ENCODE data around the gene SLC12A8.

The SLC12A8 gene

GRCh38 chr3:125187599-125187910 lies 25.0 kb downstream of the SLC12A8 start:
- H3K9me2 ChIP-seq (replicated peaks; ENCODE audit: insufficient read depth, low read length): no peaks in the 10 kb centered on the region
- H3F3A ChIP-seq (ENCODE audit: insufficient read depth, low read length): no peaks in the 10 kb centered on the region
- no peak overlapping the region for H2AFZ ChIP-seq (ENCODE audit: low read length)
- no peaks in the 10 kb centered on the region for H3K79me2 ChIP-seq (ENCODE audit: low read length)
- no peak for TF ChIP-seq EZH2phosphoT487 (IDR thresholded peaks at IDR 0.05; ENCODE audit: low read length)
- no peak for TF ChIP-seq EZH2 (optimal IDR thresholded peaks at IDR 0.05; ENCODE audit: low read depth, low read length)
- TF ChIP-seq CTCF (IDR thresholded peaks at IDR 0.05; ENCODE audit: low read length): no peak
- no peaks in the 10 kb centered on the region for H3K27me3 ChIP-seq (replicated peaks; ENCODE audit: insufficient read depth, low read length)
- no peak overlapping the region for H3K9ac ChIP-seq (ENCODE audit: low read length)
- H3K9me3 ChIP-seq (replicated peaks; ENCODE audit: insufficient read depth, low read length): no peaks in the 10 kb centered on the region
- DNase-seq: no peak
- no peak overlapping the region for H3K4me2 ChIP-seq (ENCODE audit: low read depth, low read length)
- no peaks in the 10 kb centered on the region for H3K4me1 ChIP-seq (ENCODE audit: low read length)
- no peaks in the 10 kb centered on the region for H3K36me3 ChIP-seq (replicated peaks; ENCODE audit: insufficient read depth, low read length)
- H3K27ac ChIP-seq (ENCODE audit: low read length): no peak overlapping the region
- no peak overlapping the region for H3K4me3 ChIP-seq (ENCODE audit: low read length)
- H4K20me1 ChIP-seq (ENCODE audit: insufficient read depth, low read length): no peaks in the 10 kb centered on the region

GRCh38 chr3:125186800-125187598 lies 25.5 kb downstream of the SLC12A8 start:
- Histone ChIP-seq H3K9me3 (replicated peaks; ENCODE audit: insufficient read depth, low read length) (no peaks in the 10 kb centered on the region), H3K79me2 (ENCODE audit: low read length) (no peaks in the 10 kb centered on the region), H2AFZ (ENCODE audit: low read length) (no peak overlapping the region), H3K4me2 (ENCODE audit: low read depth, low read length) (no peak overlapping the region), H3K27me3 (replicated peaks; ENCODE audit: insufficient read depth, low read length) (no peaks in the 10 kb centered on the region), H3K4me1 (ENCODE audit: low read length) (no peaks in the 10 kb centered on the region), H3K9ac (ENCODE audit: low read length) (no peak overlapping the region), H3K9me2 (replicated peaks; ENCODE audit: insufficient read depth, low read length) (no peaks in the 10 kb centered on the region), H3K36me3 (replicated peaks; ENCODE audit: insufficient read depth, low read length) (no peaks in the 10 kb centered on the region), H3K4me3 (ENCODE audit: low read length) (no peak overlapping the region), H3F3A (ENCODE audit: insufficient read depth, low read length) (no peaks in the 10 kb centered on the region), H3K27ac (ENCODE audit: low read length) (no peak overlapping the region), H4K20me1 (ENCODE audit: insufficient read depth, low read length) (no peaks in the 10 kb centered on the region)
- no peak for TF ChIP-seq EZH2phosphoT487 (IDR thresholded peaks at IDR 0.05; ENCODE audit: low read length)
- no peak for TF ChIP-seq CTCF (IDR thresholded peaks at IDR 0.05; ENCODE audit: low read length)
- TF ChIP-seq EZH2 (optimal IDR thresholded peaks at IDR 0.05; ENCODE audit: low read depth, low read length): no peak
- DNase-seq: no peak

DNA sequence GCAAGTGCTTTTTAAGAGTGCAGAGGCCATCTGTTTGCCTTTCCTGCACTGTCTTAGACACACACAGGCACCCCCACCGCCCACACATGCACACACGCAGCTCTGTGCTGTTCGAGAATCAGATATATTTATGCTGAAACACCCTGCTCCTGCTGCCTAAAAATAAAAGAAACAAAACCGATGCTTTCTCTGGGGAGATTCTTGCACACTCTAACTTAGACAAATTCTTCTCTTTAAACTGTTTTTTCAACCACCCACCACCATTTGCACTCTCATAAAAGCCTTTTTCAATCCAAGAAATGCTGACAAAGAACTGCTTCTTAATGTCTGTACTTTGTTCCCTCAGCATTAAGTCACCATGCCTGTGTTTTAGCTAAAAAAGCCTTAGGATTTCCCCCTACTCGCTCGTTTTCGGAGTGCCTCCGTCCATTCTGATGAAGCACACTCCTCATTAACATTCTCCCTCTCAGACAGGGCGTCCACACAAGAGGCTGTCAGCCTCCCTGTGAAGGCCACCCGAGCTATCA lies 26.2 kb downstream of the SLC12A8 start:
- Histone ChIP-seq H2AFZ (ENCODE audit: low read length) (no peak overlapping the region), H3F3A (ENCODE audit: insufficient read depth, low read length) (no peaks in the 10 kb centered on the region), H3K36me3 (replicated peaks; ENCODE audit: insufficient read depth, low read length) (no peaks in the 10 kb centered on the region), H3K9me2 (replicated peaks; ENCODE audit: insufficient read depth, low read length) (no peaks in the 10 kb centered on the region), H3K27me3 (replicated peaks; ENCODE audit: insufficient read depth, low read length) (no peaks in the 10 kb centered on the region), H3K27ac (ENCODE audit: low read length) (no peak overlapping the region), H3K4me2 (ENCODE audit: low read depth, low read length) (no peak overlapping the region), H3K4me1 (ENCODE audit: low read length) (no peaks in the 10 kb centered on the region), H3K9me3 (replicated peaks; ENCODE audit: insufficient read depth, low read length) (no peaks in the 10 kb centered on the region), H3K79me2 (ENCODE audit: low read length) (no peaks in the 10 kb centered on the region), H3K4me3 (ENCODE audit: low read length) (no peak overlapping the region), H4K20me1 (ENCODE audit: insufficient read depth, low read length) (no peaks in the 10 kb centered on the region), H3K9ac (ENCODE audit: low read length) (no peak overlapping the region)
- TF ChIP-seq EZH2phosphoT487 (IDR thresholded peaks at IDR 0.05; ENCODE audit: low read length): no peak
- no peak for TF ChIP-seq EZH2 (optimal IDR thresholded peaks at IDR 0.05; ENCODE audit: low read depth, low read length)
- no peak for TF ChIP-seq CTCF (IDR thresholded peaks at IDR 0.05; ENCODE audit: low read length)
- no peak for DNase-seq
